K562 (cell line): ENCODE data around the gene PTP4A1. TPM values are rescaled to one million over a fixed set of nuclear protein-coding genes. Genes with fewer than 3 reads are reported as not detected.

ENCODE experiments used
- ATAC-seq: fragments of 200-7000 bp; cut with Tn5 transposase; 3 replicates; pipeline ENCODE4 v1.9.1; 2020; ENCODE audit warnings: moderate library complexity
- BruUV-seq: library from RNA; stranded (reverse); fragments of 400-500 nt; replicated peaks from 2 replicates; lab custom pipeline; 2021; lab: Mats Ljungman, UMichigan
- CTCF ChIA-PET: fragments of 300-600 bp; formaldehyde crosslinking; extraction: SDS; loops from one replicate; lab custom pipeline; 2021; ENCODE audit warnings: low intra/inter-chr PET ratio; lab: Yijun Ruan, JAX
- POLR2A ChIA-PET: fragments of 300-600, 350-650 bp; sonication (Branson Sonifier 250); formaldehyde crosslinking; extraction: SDS; loops from one replicate; lab custom pipeline; 2021; ENCODE audit warnings: antibody characterized with exemption, inconsistent platforms; lab: Yijun Ruan, JAX
- DNase-seq, 4 experiments: peaks; one replicate each; pipeline versions ENCODE4 v3.0.0 to v3.0.0-alpha.2; 2011 to 2018; ENCODE audit warnings: low spot score in 3 of 4, mixed read lengths in 3 of 4; ENCODE audit errors: extremely low read depth in 1 of 4
- FAIRE-seq: peaks from 2 replicates; lab custom pipeline; 2011; peaks lifted over from hg19 to GRCh38; lab: Jason Lieb, UNC
- H2AFZ ChIP-seq: 2 replicates; pipeline ENCODE4 v1.6.0; 2011; ENCODE audit warnings: low read depth, low read length, control low read depth, inconsistent platforms
- H3K27ac ChIP-seq: fragments of 200-600 bp; 3 replicates; pipeline ENCODE4 v1.8.0; 2011; ENCODE audit warnings: low read depth, mild to moderate bottlenecking, control low read depth, inconsistent platforms, low read length, moderate library complexity, mixed read lengths; ENCODE audit errors: extremely low read depth
- H3K27me3 ChIP-seq, 2 experiments: fragments of 300-600 bp in 1 of 2; 2 replicates in 1 of 2; 3 replicates in 1 of 2; pipeline versions ENCODE4 v1.6.0 to v1.8.0; 2011; ENCODE audit warnings: inconsistent platforms in 2 of 2, low read length in 2 of 2, mild to moderate bottlenecking in 1 of 2, mixed read lengths in 1 of 2, moderate library complexity in 1 of 2; ENCODE audit not compliant: control insufficient read depth in 2 of 2, insufficient read depth in 2 of 2
- H3K36me3 ChIP-seq: fragments of 300-600 bp; 3 replicates; pipeline ENCODE4 v1.8.0; 2011; ENCODE audit warnings: mild to moderate bottlenecking, low read length, inconsistent platforms; ENCODE audit not compliant: control insufficient read depth, insufficient read depth
- H3K4me1 ChIP-seq, 2 experiments: fragments of 200-600 bp in 1 of 2; replicated peaks in 1 of 2; 2 replicates in 1 of 2; 3 replicates in 1 of 2; pipeline versions ENCODE4 v1.5.1 to v1.8.0; 2011; ENCODE audit warnings: inconsistent platforms in 2 of 2, low read length in 2 of 2, mild to moderate bottlenecking in 1 of 2, mixed read lengths in 1 of 2, moderate library complexity in 1 of 2; ENCODE audit not compliant: control insufficient read depth in 2 of 2, insufficient read depth in 2 of 2
- H3K4me2 ChIP-seq: 2 replicates; pipeline ENCODE4 v1.6.1; 2011; ENCODE audit warnings: low read length, control low read depth, inconsistent platforms, mixed read lengths; ENCODE audit not compliant: insufficient read depth
- H3K4me3 ChIP-seq: fragments of 200-600 bp; sonication (generic), shearing (Covaris generic); 2 replicates; pipeline ENCODE4 v1.5.1; 2016; ENCODE audit warnings: control low read depth, inconsistent platforms
- H3K79me2 ChIP-seq: fragments of 200-600 bp; 3 replicates; pipeline ENCODE4 v1.8.0; 2011; ENCODE audit warnings: low read length, inconsistent platforms; ENCODE audit not compliant: control insufficient read depth, insufficient read depth
- H3K9ac ChIP-seq, 2 experiments: 2 replicates each; pipeline versions ENCODE4 v1.6.0 to v1.6.1; 2011; ENCODE audit warnings: low read depth in 2 of 2, low read length in 2 of 2, control low read depth in 1 of 2, inconsistent platforms in 1 of 2, mild to moderate bottlenecking in 1 of 2, mixed read lengths in 1 of 2; ENCODE audit not compliant: insufficient read depth in 1 of 2
- H3K9me1 ChIP-seq: one replicate; pipeline ENCODE4 v1.6.0; 2011; ENCODE audit warnings: inconsistent platforms, mild to moderate bottlenecking, low read length, moderate library complexity; ENCODE audit not compliant: control insufficient read depth, insufficient read depth
- H3K9me3 ChIP-seq: replicated peaks from 2 replicates; pipeline ENCODE4 v1.5.1; 2011; ENCODE audit warnings: low read depth, low read length, inconsistent platforms; ENCODE audit not compliant: control insufficient read depth, insufficient read depth
- H4K20me1 ChIP-seq: replicated peaks from 2 replicates; pipeline ENCODE4 v1.6.1; 2011; ENCODE audit warnings: low read length, inconsistent platforms, mixed read lengths; ENCODE audit not compliant: control insufficient read depth, insufficient read depth
- ATF3 ChIP-seq, 2 experiments: fragments of 450-650 bp in 1 of 2; sonication (generic) in 1 of 2; formaldehyde crosslinking in 1 of 2; IDR thresholded peaks in 1 of 2; conservative IDR thresholded peaks in 1 of 2; 2 replicates each; pipeline versions ENCODE4 v1.6.1 to v1.8.1; 2016 to 2023; ENCODE audit warnings: mild to moderate bottlenecking in 2 of 2, moderate library complexity in 2 of 2, inconsistent platforms in 1 of 2, missing genetic modification reagents in 1 of 2
- CEBPG ChIP-seq, 3 experiments: fragments of 200-800 bp in 1 of 3; sonication (Bioruptor generic) in 1 of 3; sonication (generic) in 1 of 3; formaldehyde crosslinking in 1 of 3; IDR thresholded peaks in 2 of 3; conservative IDR thresholded peaks in 1 of 3; 2 replicates each; pipeline versions ENCODE4 v1.6.1 to v1.8.0; 2016 to 2022; ENCODE audit warnings: missing compliant biosample characterization in 2 of 3, missing genetic modification characterization in 2 of 3, mild to moderate bottlenecking in 1 of 3, missing genetic modification reagents in 1 of 3
- CREM ChIP-seq: IDR thresholded peaks from 2 replicates; pipeline ENCODE4 v1.6.1; 2014; ENCODE audit warnings: antibody characterized with exemption, low read depth
- ESRRB ChIP-seq: fragments of 250-450 bp; sonication (Bioruptor Pico); IDR thresholded peaks from 2 replicates; pipeline ENCODE4 v1.5.0; 2020; ENCODE audit warnings: mild to moderate bottlenecking, moderate library complexity, borderline replicate concordance
- MIER1 ChIP-seq: fragments of 450-650 bp; IDR thresholded peaks from 2 replicates; pipeline ENCODE4 v1.6.1; 2016; ENCODE audit warnings: antibody characterized with exemption, mild to moderate bottlenecking, low read depth
- SRSF3 ChIP-seq: fragments of 200-400 bp; formaldehyde crosslinking; IDR thresholded peaks from 2 replicates; pipeline ENCODE4 v1.6.1; 2016; ENCODE audit warnings: mild to moderate bottlenecking, low read length, moderate library complexity; ENCODE audit not compliant: insufficient read depth
- WGBS: fragments of 100-300 bp; shearing (Covaris generic); methylation state at CpG from one replicate; pipeline ENCODE4 v1.1.6; 2016; ENCODE audit warnings: low coverage, mixed read lengths; ENCODE audit not compliant: insufficient coverage; ENCODE audit errors: missing lambda C conversion rate; 5-methylcytosine and 5-hydroxymethylcytosine counted together
- in situ Hi-C: fragments of 300-500 bp; cut with MboI; formaldehyde crosslinking; loops from 4 replicates; pipeline ENCODE4 v1.15.0; 2018; ENCODE audit warnings: inconsistent platforms, mixed read lengths
- intact Hi-C: fragments of 100-400 bp; cut with micrococcal nuclease; formaldehyde crosslinking; loops from 2 replicates; pipeline ENCODE4 v1.14.2; 2022
- polyA plus RNA-seq, 8 experiments: library from polyadenylated mRNA; depleted of rRNA in 4 of 8; stranded (reverse) in 5 of 8; unstranded in 3 of 8; fragments of >200 nt; fragmentation: Nextera tagmentation in 2 of 8; fragmentation: Illumina TruSeq in 1 of 8; extraction: Ambion mirVana in 2 of 8; extraction: Trizol in 1 of 8; gene quantifications; 2 replicates each; pipeline versions ENCODE4 v1.2.1 to v1.2.3, GENCODE V29; 2011 to 2014; ENCODE audit warnings: inconsistent platforms in 1 of 8, missing spikeins in 1 of 8
- small RNA-seq: library from RNA; depleted of rRNA; stranded (forward); fragments of <200 nt; gene quantifications from one replicate; pipeline ENCODE3, GENCODE V24; 2014
- total RNA-seq, 7 experiments: library from RNA; depleted of rRNA in 6 of 7; stranded (reverse); fragments of >200 nt in 6 of 7; fragmentation: Illumina TruSeq in 2 of 7; extraction: Trizol in 2 of 7; gene quantifications; 2 replicates each; pipeline versions ENCODE4 v1.2.1 to v1.2.3, GENCODE V29; 2011 to 2021; ENCODE audit warnings: low replicate concordance in 1 of 7
- TF ChIP-seq, protein P1 (sequence below): fragments of 250-450 bp; sonication (Bioruptor Pico); IDR thresholded peaks from 2 replicates; pipeline ENCODE4 v1.8.0; 2022; ENCODE audit warnings: inconsistent platforms, mild to moderate bottlenecking, moderate library complexity, borderline replicate concordance

Gene PTP4A1
- total and polyA plus RNA-seq, 9 of the 15 experiments (the other 6 are each of a cell fraction or from before 2014, with no cell fraction given) = 3.7 to 67.5 (median 13.1) TPM

GRCh38 chr6:63611560-63611959, 39.3 kb downstream of the PTP4A1 start (continued):
- TF ChIP-seq SRSF3 = no peak

GRCh38 chr6:63615590-63615989, 43.3 kb downstream of the PTP4A1 start:
- FAIRE-seq (no peak), ATAC-seq (no peak), DNase-seq (no peak)
- intact Hi-C loops (no loop called here), in situ Hi-C loops (no loop called here)
- Histone ChIP-seq H3K27ac (no peak overlapping the region), H3K27me3 (no peaks in the 10 kb centered on the region), H3K79me2 (no peaks in the 10 kb centered on the region), H3K4me1 (peaks cover 0 to 3% of the 10 kb centered on the region in 2 experiments; a peak in 2 of 5 replicates), H4K20me1 (no peaks in the 10 kb centered on the region), H3K9ac (no peak overlapping the region), H2AFZ (no peak overlapping the region), H3K36me3 (no peaks in the 10 kb centered on the region), H3K9me3 (no peaks in the 10 kb centered on the region), H3K4me3 (no peak overlapping the region), H3K4me2 (no peak overlapping the region), H3K9me1 (no peaks in the 10 kb centered on the region)
- TF ChIP-seq ATF3 (IDR thresholded peaks at IDR 0.05) (peak; percentile 34; the same call in 1 of the 2 replicates), ATF3 (CRISPR knock-in tag; conservative IDR thresholded peaks at IDR 0.05) (no peak), CEBPG (CRISPR knock-in tag; IDR thresholded peaks at IDR 0.05) (no peak), CEBPG (tag; conservative IDR thresholded peaks at IDR 0.05 in 1 of 2, IDR thresholded peaks at IDR 0.05 in 1 of 2) (peak in 1 of 2 experiments; percentile 46; a peak in 1 of 4 replicates), CREM (no peak), MIER1 (no peak), ESRRB (CRISPR knock-in tag) (no peak)
- TF ChIP-seq, protein P1, sequence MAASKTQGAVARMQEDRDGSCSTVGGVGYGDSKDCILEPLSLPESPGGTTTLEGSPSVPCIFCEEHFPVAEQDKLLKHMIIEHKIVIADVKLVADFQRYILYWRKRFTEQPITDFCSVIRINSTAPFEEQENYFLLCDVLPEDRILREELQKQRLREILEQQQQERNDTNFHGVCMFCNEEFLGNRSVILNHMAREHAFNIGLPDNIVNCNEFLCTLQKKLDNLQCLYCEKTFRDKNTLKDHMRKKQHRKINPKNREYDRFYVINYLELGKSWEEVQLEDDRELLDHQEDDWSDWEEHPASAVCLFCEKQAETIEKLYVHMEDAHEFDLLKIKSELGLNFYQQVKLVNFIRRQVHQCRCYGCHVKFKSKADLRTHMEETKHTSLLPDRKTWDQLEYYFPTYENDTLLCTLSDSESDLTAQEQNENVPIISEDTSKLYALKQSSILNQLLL (CRISPR knock-in tag) = no peak
- POLR2A ChIA-PET = interaction anchor here (3.4 kb wide), 1 partner anchor 20 kb away, joined by 12 read pairs; the partner anchor contains the start of gene PHF3
- 56% methylated on average over 1 of the region's 1 CpG for WGBS
- CTCF ChIA-PET = no interaction called here
- BruUV-seq = no TSS peak

Small RNA genes within 50 kb of the gene (small RNA-seq; reads per million reads assigned to genes)
- gene AL513043.1 = not detected

Other genes with a start within 250 kb of the PTP4A1 start
- gene PHF3, start 63.3 kb downstream of the PTP4A1 start, total RNA-seq (2014; rRNA removed) = 37.4 and 44.0 TPM in 2 replicates
- 49.3 and 58.9 TPM in 2 replicates for gene PHF3, start 63.3 kb downstream of the PTP4A1 start, total RNA-seq (2014; rRNA removed; fragmentation: Illumina TruSeq; extraction: Trizol)
- gene PHF3, start 63.3 kb downstream of the PTP4A1 start, total RNA-seq (2015; rRNA removed; fragmentation: Illumina TruSeq; extraction: Trizol) = 49.8 and 51.2 TPM in 2 replicates
- 32.8 and 35.6 TPM in 2 replicates for gene PHF3, start 63.3 kb downstream of the PTP4A1 start, total RNA-seq (2021)
- 21.8 and 28.5 TPM in 2 replicates for gene PHF3, start 63.3 kb downstream of the PTP4A1 start, polyA plus RNA-seq (2011; rRNA removed)
- gene PHF3, start 63.3 kb downstream of the PTP4A1 start, polyA plus RNA-seq (2014; fragmentation: Illumina TruSeq; extraction: Trizol) = 27.1 and 30.9 TPM in 2 replicates
- gene PHF3, start 63.3 kb downstream of the PTP4A1 start, polyA plus RNA-seq (2014; fragmentation: Nextera tagmentation; extraction: Ambion mirVana) = 1 to 10 TPM; 8.1 to 8.6 TPM
- gene PHF3, start 63.3 kb downstream of the PTP4A1 start, polyA plus RNA-seq (2014; rRNA removed) = 16.7 and 21.6 TPM in 2 replicates